Hematopoietic multipotent progenitor cell treated with erythropoietin and hydrocortisone succinate and interleukin-3 and kit ligand, for 4 days (in vitro differentiated cells): ENCODE measurements around the gene MEIKIN.

Experiments
- DNase-seq: peaks from one replicate; pipeline ENCODE4 v3.0.0-alpha.2; 2015

The MEIKIN gene

DNA sequence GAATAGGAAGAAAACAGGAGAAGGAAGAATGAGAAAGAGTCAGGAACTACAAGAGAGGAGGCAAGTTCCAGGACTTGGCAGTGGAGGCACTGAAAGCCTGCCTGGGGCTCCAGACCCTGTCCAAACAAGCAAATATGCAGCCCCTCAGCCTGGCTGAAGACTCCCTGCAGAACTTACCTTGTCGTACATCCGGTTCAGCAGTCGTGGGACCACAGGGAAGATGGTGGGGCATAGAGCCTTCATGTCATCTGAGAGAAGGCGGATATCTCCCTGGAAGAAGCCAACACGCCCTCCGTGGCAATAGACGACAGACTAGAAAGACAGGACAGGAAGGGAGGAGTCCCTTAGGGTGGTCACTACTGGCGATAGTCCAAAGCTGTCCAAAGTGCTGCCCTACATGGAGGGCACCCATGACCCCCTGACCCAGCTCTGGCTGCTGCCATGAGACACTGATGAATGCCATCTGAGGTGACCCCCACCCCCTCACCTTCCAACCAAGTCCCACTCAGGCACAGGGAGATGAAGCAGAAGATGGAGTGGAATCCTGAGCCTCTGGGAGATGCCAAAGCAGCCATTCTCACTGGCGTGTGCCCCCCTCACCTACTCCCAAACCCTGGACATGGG, 27.7 kb upstream of the MEIKIN start:
- no peak for DNase-seq

DNA sequence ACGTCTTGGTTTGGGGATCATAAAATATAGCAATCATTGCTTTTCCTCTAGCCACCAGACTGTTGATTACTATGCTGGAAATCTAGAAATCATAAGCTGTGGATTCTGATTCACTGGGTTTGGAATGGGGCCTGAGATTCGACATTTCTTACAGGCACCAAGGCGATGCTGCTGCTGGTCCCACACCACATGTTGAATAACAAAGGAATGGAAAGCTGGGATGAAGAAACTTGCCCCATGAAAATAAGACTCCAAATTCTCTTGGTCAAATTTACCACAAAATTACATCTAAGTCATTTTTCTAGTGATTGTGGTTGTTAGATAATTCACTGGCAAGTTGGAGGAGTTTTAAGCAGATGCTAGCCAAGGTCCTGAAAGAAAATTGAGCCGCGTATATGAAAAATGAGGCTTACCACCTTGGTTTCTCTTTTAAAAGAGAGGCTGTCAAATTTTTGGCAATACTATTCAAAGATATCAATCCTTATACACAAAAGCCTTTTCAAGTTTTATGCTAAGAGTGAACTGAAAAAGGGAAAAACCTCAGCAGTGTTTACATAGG, 23.0 kb upstream of the MEIKIN start:
- DNase-seq = peak; percentile 57

DNA sequence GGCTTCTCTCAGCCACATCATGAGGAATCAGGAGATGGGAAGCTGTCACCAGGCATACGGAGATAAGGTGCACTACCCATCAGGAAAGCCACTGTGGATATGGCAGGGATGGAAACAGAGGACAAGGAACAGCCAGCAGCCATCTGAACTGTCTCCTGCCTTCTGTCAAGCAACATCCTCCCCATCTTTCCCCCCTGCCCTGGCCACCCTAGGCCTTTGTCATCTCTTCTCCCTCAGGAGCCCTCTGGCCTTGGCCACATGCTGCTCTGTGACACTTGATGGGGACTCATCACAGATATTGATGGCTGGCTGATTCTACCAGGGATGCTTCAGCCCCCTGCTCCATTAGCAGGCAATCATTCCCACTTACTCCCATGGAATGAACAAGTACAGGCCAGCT, 21.1 kb upstream of the MEIKIN start:
- DNase-seq = no peak

- DNase-seq = no peak
Measured at GRCh38 chr5:131965826-131966415, 20.5 kb upstream of the MEIKIN start.

DNA sequence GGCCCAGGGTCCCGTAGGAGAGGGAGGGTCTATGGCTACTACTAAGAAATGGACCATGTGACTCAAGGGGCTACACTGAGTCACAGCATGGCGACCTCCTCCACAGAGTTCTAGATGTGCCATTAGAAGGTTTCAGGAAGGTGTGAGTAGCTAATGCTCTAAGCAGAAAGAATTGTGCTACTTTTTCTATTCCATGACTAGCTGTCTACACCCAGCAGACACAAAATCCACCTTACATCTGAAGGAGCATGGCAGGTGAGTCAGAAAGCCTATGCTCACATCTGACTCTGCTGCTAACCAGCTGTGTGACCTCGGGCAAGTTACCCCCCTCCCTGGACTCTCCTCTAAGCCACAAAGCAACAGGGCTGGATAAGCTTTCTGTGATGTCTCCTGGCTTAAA, 14.4 kb upstream of the MEIKIN start:
- DNase-seq = no peak

DNA sequence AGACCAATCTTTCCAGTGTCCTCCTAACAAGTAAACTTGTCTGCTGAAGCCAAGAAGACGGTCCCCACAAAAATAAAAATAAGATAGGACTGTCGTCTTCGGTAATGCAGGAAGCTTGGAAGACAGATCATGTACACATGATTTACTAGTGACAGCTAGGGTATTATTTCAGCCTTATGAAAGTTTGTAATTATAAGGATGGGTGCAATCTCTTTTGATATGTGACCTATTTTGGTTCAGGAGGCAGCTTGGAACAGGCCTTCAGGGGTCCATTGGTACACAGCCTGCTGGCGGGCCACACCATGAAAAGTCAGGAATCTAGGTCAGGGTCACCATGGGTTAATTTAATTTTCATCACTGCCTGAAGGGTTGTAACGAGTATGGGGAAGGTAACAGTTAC, 13.7 kb upstream of the MEIKIN start:
- DNase-seq = no peak

DNA sequence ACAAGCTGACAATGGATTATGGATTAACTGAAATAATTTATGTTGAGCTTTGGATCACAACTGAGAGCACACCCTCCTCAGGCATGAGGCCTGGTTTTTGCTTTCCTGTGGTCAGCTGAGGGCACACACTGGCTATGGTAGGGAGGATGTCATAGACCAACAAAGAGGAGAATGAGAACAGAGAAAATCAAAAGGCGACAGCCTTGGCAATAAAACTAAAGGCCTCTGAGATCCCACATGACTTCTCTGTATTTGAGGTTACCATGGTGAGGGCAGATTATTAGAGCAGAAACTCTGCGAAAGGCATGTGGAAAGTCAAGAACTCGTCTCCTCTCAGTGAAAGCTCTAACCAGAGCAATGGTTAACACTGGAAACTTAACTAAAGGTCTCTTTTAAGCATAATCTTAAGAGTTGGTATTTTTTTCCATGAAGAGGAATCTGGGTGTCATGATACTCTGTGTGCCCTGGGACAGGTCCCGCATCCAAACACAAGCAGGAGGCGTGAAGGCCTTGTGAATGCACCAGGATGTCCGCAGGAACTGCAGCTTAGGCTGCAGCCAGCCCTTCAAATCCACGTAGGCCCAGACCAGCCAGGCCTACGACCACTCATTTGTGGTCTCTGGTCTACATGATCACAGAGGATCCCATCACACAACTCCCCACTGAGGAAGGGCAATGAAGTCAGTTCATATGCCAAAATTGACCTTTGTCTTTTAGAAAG, 12.4 kb upstream of the MEIKIN start:
- no peak for DNase-seq

DNA sequence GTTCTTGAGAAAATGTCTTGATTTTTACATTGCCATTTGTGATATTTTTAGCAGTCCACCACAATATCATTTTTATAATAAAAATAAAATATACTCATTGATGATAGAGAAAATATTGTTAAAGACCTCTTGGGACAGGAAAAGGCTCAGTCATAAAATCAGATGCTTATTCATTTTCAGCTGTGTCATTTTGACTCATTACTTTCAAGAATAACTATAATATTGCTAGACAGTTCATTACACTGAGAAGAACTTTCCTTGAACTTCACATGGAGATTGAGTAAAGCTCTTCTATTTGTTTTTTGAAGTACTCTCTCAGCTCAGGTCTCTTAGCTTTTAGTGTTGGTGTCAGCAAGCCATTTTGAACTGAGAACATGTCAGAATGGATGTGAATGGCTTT, 8.5 kb upstream of the MEIKIN start:
- DNase-seq = no peak

- DNase-seq = peak; percentile 8
Measured at GRCh38 chr5:131952301-131952857, 6.9 kb upstream of the MEIKIN start.

- no peak for DNase-seq
Measured at GRCh38 chr5:131950706-131951105, 5.2 kb upstream of the MEIKIN start.

GRCh38 chr5:131947445-131947844, 2.0 kb upstream of the MEIKIN start:
- DNase-seq = no peak

DNA sequence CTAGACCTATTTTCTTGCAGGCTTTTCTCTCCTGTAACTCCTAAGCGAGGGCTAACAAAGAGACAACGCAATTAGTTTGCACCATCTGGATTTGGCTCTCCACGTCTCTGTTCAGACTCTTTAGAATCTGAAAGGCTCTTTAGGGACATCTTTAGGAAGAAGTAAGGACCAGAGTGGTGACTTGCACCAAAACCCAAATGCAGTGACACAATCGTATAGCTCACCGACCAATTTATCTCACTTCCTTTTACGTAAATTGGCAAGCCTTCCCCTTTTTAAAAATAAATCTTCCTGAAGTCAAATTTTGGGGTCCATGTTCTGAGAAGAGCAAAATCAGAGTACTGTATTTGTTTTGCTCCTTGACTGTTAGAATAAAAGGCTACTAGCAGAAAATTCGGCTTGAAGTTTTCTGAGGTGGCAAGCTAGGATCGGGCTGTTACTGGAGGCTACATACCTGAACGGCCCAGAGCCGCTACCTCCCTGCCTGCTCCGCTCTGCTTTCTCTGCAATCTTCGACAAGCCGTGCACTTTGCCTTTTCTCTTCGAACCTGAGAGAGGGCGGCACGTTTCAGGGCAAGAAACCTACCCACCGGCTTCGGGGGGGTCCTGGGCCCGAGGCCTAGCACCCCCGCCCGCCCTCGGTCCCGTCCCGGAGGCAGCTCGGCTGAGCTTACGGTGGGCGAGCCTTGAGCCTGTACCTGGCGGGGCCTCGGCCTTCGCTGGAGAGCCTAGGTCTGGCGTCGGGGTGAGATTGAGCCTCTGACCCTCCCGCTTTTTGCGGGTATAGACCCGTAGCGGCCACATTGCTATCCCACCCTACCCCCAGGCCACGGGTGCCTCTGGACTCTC, 537 bp downstream of the MEIKIN start:
- peak; percentile 47 for DNase-seq

- DNase-seq = peak; percentile 17
Measured at GRCh38 chr5:131943916-131944315, 1.5 kb downstream of the MEIKIN start.

- no peak for DNase-seq
Measured at GRCh38 chr5:131942016-131942415, 3.4 kb downstream of the MEIKIN start.

GRCh38 chr5:131939690-131940345, 5.6 kb downstream of the MEIKIN start:
- no peak for DNase-seq

GRCh38 chr5:131932235-131932634, 13.2 kb downstream of the MEIKIN start:
- no peak for DNase-seq

- DNase-seq = no peak
Measured at GRCh38 chr5:131928957-131929356, 16.5 kb downstream of the MEIKIN start.

GRCh38 chr5:131926168-131926567, 19.3 kb downstream of the MEIKIN start:
- no peak for DNase-seq

GRCh38 chr5:131916481-131916880, 29.0 kb downstream of the MEIKIN start:
- no peak for DNase-seq

DNA sequence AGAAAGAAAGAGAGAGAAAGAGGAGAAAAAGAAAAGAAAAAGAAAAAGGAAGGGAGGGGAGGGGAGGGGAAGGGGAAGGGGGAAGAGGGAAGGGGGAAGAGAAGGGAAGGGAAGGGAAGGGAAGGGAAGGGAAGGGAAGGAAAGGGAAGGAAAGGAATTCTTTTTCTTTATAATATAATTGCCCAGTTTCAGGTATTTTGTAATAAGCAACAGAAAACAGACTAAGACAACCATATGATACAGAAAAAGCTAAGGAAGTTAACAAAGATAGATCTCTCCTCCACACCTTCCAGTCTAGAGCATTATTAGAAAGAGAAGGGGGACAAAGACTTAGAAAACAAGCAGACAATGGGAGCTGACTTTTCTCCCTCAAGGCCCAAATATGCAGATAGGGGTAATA, 31.0 kb downstream of the MEIKIN start:
- DNase-seq = no peak

GRCh38 chr5:131913603-131914002, 31.9 kb downstream of the MEIKIN start:
- DNase-seq = no peak

GRCh38 chr5:131906668-131907067, 38.8 kb downstream of the MEIKIN start:
- no peak for DNase-seq
